Glutamatergic neuron (in vitro differentiated cells): ENCODE results near the gene IRAK1. TPM values are rescaled to one million over a fixed set of nuclear protein-coding genes. Genes with fewer than 3 reads are reported as not detected.

Experiments
- DNase-seq: peaks from one replicate; pipeline ENCODE4 v3.0.0; 2022
- H3K27ac Mint-ChIP-seq: one replicate; pipeline ENCODE4 v1.8.0; 2020; ENCODE audit warnings: mild to moderate bottlenecking, mixed read lengths, inconsistent platforms; ENCODE audit not compliant: unreplicated experiment
- H3K27me3 Mint-ChIP-seq: one replicate; pipeline ENCODE4 v1.8.0; 2020; ENCODE audit warnings: mild to moderate bottlenecking, moderate library complexity, mixed read lengths, inconsistent platforms; ENCODE audit not compliant: unreplicated experiment
- H3K36me3 Mint-ChIP-seq: one replicate; pipeline ENCODE4 v1.8.0; 2020; ENCODE audit warnings: mild to moderate bottlenecking, mixed read lengths, inconsistent platforms; ENCODE audit not compliant: unreplicated experiment
- H3K4me1 Mint-ChIP-seq: one replicate; pipeline ENCODE4 v1.8.0; 2020; ENCODE audit warnings: mild to moderate bottlenecking, low read depth, mixed read lengths, inconsistent platforms; ENCODE audit not compliant: unreplicated experiment
- H3K4me3 Mint-ChIP-seq: one replicate; pipeline ENCODE4 v1.8.0; 2020; ENCODE audit warnings: mild to moderate bottlenecking, mixed read lengths, inconsistent platforms; ENCODE audit not compliant: unreplicated experiment
- H3K9me3 Mint-ChIP-seq: one replicate; pipeline ENCODE4 v1.8.0; 2020; ENCODE audit warnings: mild to moderate bottlenecking, moderate library complexity, mixed read lengths, inconsistent platforms; ENCODE audit not compliant: unreplicated experiment
- total RNA-seq: library from RNA; stranded (reverse); fragmentation: NEBNext Ultra II Directional; extraction: Animal tissue kit (Norgen Biotek cat#: 25700); gene quantifications from one replicate; pipeline ENCODE4 v1.2.1, GENCODE V29; 2021; ENCODE audit not compliant: unreplicated experiment
- TF ChIP-seq, protein P1 (sequence below): fragments of 200-600 bp; sonication (generic); IDR thresholded peaks from one replicate; pipeline ENCODE4 v1.5.0; 2021; ENCODE audit not compliant: partially characterized antibody, unreplicated experiment

Gene IRAK1
- total RNA-seq, 1 donor from 2014 or later: 60.3 TPM

- no peak for DNase-seq
- Mint-ChIP-seq H3K27ac (no peak overlapping the region), H3K27me3 (peaks cover 2% of the 10 kb centered on the region), H3K4me1 (peaks cover 24% of the 10 kb centered on the region), H3K9me3 (peaks cover 3% of the 10 kb centered on the region), H3K4me3 (no peak overlapping the region), H3K36me3 (no peaks in the 10 kb centered on the region)
- TF ChIP-seq, protein P1, sequence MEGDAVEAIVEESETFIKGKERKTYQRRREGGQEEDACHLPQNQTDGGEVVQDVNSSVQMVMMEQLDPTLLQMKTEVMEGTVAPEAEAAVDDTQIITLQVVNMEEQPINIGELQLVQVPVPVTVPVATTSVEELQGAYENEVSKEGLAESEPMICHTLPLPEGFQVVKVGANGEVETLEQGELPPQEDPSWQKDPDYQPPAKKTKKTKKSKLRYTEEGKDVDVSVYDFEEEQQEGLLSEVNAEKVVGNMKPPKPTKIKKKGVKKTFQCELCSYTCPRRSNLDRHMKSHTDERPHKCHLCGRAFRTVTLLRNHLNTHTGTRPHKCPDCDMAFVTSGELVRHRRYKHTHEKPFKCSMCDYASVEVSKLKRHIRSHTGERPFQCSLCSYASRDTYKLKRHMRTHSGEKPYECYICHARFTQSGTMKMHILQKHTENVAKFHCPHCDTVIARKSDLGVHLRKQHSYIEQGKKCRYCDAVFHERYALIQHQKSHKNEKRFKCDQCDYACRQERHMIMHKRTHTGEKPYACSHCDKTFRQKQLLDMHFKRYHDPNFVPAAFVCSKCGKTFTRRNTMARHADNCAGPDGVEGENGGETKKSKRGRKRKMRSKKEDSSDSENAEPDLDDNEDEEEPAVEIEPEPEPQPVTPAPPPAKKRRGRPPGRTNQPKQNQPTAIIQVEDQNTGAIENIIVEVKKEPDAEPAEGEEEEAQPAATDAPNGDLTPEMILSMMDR: no peak
These were observed 6.7 kb upstream of the IRAK1 start for GRCh38 chrX:154026136-154027021.

GRCh38 chrX:154025230-154025629 lies 5.5 kb upstream of the IRAK1 start:
- Mint-ChIP-seq H3K27me3 (peaks cover 5% of the 10 kb centered on the region), H3K9me3 (peaks cover 3% of the 10 kb centered on the region), H3K27ac (no peak overlapping the region), H3K4me3 (no peak overlapping the region), H3K36me3 (no peaks in the 10 kb centered on the region), H3K4me1 (peaks cover 24% of the 10 kb centered on the region)
- TF ChIP-seq, protein P1: no peak
- peak; percentile 34 for DNase-seq

DNA sequence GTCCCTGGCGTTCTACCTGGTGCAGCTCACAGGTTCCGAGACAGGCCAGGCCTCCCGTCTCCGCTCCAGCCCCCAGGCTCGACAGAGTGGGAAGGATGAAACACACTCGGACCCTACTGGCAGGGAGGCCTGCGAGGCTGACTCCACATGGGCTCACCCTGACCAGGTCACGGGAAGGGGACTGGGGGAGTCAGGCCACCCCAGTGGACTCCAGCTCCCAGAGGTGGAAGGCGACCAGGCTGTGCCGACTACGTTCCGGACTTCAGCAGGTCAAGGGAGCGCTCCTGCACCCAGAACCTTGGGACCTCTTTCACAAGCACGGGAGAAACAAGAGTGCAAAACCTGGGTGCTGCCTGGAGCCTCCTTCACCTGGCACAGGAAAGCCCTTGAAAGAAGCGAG lies 4.6 kb upstream of the IRAK1 start:
- DNase-seq: no peak
- H3K27me3 Mint-ChIP-seq: peaks cover 5% of the 10 kb centered on the region
- H3K9me3 Mint-ChIP-seq: peaks cover 3% of the 10 kb centered on the region
- no peak overlapping the region for H3K4me3 Mint-ChIP-seq
- TF ChIP-seq, protein P1: no peak
- no peaks in the 10 kb centered on the region for H3K36me3 Mint-ChIP-seq
- no peak overlapping the region for H3K27ac Mint-ChIP-seq
- peaks cover 24% of the 10 kb centered on the region for H3K4me1 Mint-ChIP-seq

DNA sequence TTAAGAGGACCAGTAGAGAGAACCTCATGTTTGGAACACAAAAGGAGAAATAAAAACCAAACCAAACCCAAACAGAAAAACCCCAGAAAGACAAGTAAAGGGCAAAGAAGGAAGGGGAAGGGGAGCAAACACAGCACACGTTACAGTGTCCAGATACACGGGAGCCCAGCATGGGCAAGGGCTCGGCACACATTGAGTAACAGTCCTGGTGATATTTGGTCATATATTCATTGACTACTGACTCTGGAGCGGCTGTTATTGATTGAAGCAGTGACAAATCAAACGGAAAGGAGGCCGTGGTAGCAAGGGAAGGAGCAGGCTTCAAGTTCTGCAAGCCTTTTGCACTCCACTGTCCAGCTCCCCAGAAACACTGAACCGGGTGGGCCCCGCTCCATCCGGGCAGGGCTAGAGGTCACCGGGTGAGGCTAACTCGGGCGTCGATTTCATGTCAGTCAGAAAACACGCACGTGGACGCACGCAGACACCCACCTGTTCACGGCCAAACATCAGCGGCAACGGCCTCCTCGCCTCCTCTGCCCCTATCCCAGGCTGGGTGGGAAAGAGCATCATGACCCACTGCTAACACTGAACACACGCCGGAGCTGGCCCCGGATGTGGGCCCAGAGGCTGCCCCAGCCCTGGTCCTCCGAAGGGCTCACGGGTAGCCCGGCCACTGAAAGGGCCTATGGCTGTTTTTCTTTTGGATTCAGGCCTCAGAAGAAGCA lies 3.7 kb upstream of the IRAK1 start:
- Mint-ChIP-seq H3K9me3 (peaks cover 3% of the 10 kb centered on the region), H3K27me3 (peaks cover 5% of the 10 kb centered on the region), H3K27ac (peak overlapping the region; percentile 76), H3K4me3 (peak overlapping the region; percentile 47), H3K36me3 (no peaks in the 10 kb centered on the region), H3K4me1 (peaks cover 24% of the 10 kb centered on the region)
- no peak for DNase-seq
- TF ChIP-seq, protein P1: no peak

- peaks cover 5% of the 10 kb centered on the region for H3K27me3 Mint-ChIP-seq
- no peak for DNase-seq
- H3K36me3 Mint-ChIP-seq: no peaks in the 10 kb centered on the region
- H3K4me3 Mint-ChIP-seq: no peak overlapping the region
- H3K9me3 Mint-ChIP-seq: peaks cover 3% of the 10 kb centered on the region
- peaks cover 13% of the 10 kb centered on the region for H3K4me1 Mint-ChIP-seq
- TF ChIP-seq, protein P1: no peak
- no peak overlapping the region for H3K27ac Mint-ChIP-seq
These were observed 2.4 kb upstream of the IRAK1 start for GRCh38 chrX:154022108-154022507.
